Measurements from ENCODE around the gene RBX1.

- no peak for TF ChIP-seq REST (IDR thresholded peaks at IDR 0.05; ENCODE audit: unreplicated experiment)
- TF ChIP-seq CTCF (conservative IDR thresholded peaks at IDR 0.05; ENCODE audit: low read depth in 2 of 2), result no peak
- TF ChIP-seq EZH2phosphoT487 (IDR thresholded peaks at IDR 0.05; ENCODE audit: unreplicated experiment), result no peak
- TF ChIP-seq POLR2AphosphoS5 (IDR thresholded peaks at IDR 0.05; ENCODE audit: low read depth), result no peak
These were observed 42.3 kb upstream of the RBX1 start for GRCh38 chr22:40908895-40909294.
